22Rv1 (cell line): ENCODE results near the gene ACLY.

Experiments used
- H3K27ac ChIP-seq: fragments of 450-650 bp; 2 replicates; pipeline ENCODE4 v1.5.1; 2017
- CTCF ChIP-seq: fragments of 450-650 bp; IDR thresholded peaks from 2 replicates; pipeline ENCODE4 v1.5.1; 2017; ENCODE audit warnings: mild to moderate bottlenecking
- ZFX ChIP-seq: fragments of 450-650 bp; IDR thresholded peaks from 2 replicates; pipeline ENCODE4 v1.6.1; 2017; ENCODE audit warnings: antibody characterized with exemption, borderline replicate concordance

ACLY gene

DNA sequence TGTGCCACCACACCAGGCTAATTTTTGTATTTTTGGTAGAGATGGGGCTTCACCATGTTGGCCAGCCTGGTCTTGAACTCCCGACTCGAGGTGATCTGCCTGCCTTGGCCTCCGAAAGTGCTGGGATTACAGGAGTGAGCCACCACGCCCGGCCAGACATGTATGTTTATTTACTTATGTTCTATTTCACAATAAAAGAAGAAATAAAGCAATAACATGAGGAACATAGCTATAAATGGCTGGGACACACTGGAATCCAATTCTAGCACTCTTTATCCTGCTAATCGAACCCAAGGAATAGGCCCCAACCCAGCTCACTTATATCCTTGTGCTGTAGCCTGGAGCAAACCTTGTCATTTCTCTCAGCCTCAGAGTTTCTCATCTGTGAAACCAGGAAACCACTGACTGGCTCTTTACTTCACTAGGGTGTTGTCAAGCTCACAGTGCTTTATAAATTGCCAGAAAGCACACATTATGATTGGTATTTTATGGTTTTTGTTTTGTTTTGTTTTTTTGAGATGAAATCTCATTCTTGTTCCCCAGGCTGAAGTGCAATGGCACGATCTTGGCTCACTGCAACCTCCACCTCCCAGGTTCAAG is 7.3 kb upstream of the ACLY start:
- no peak for TF ChIP-seq CTCF
- TF ChIP-seq ZFX = no peak
- no peak overlapping the region for H3K27ac ChIP-seq

GRCh38 chr17:41920580-41920955 is 1.8 kb upstream of the ACLY start:
- TF ChIP-seq CTCF = no peak
- no peak for TF ChIP-seq ZFX
- H3K27ac ChIP-seq = peak overlapping the region; percentile 88

DNA sequence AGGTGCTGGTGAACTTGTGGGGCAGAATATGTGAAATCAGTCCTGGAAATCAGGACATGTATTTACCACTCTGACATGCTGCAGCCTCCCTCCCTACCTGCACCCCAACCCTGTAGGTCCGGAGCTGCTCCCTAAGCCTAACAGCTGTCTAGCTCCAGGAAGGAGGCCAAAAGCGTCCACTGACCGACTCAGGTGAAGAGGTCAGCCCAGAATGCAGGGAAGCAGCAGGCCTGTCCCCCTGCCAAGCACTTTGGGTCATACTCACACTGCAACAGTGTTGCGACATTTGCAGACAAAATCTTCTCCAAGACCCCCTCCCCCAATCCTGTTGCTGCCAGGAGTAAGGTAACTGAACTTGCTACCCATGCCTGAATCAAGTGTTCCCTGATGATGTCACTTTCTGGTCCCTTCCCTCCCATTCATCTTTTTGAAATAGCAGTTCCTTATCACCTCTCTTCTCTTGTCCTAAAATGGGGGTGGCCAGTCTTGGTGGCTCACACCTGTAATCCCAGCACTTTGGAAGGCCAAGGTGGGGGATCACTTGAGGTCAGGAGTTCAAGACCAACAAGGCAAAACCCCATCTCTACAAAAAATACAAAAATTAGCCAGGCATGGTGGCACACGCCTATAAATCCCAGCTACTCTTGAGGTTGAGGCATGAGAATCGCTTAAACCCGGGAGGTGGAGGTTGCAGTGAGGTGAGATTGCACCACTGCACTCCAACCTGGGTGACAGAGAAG is 1.3 kb upstream of the ACLY start:
- H3K27ac ChIP-seq = peak overlapping the region; percentile 88
- no peak for TF ChIP-seq ZFX
- TF ChIP-seq CTCF = no peak

DNA sequence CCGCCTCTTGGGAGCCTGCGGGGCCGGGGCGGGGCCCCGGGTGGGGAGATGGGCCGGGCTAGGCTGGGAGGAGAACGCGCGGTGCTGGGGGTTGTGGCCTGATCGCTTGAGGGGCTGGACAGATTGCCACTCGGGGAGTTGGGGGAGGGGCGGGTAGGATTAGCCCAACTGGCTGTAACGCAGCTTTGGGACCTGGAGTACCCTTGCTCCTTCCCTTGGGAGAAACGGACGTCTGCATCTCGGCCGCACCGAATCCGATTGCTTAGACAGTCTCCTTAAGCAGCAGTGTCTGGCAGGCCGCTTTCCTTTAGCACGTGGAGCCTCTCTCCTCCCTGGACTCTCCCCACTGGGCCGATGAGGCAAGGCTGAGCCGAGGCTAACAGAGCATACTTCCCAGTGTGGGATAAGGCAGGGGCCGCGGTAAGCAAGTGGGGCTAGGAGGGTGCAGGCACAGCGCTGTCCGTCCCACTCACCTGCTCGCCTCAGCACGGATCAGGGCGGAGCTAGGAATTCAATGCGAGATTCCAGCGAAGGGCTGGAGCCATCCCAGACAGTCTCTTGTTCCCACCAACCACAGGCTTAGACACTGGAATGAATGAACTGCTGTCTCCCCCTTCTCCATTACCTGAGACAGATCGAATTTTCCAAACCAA is 540 bp upstream of the ACLY start:
- H3K27ac ChIP-seq = peak overlapping the region; percentile 88
- TF ChIP-seq CTCF (no peak), ZFX (no peak)

DNA sequence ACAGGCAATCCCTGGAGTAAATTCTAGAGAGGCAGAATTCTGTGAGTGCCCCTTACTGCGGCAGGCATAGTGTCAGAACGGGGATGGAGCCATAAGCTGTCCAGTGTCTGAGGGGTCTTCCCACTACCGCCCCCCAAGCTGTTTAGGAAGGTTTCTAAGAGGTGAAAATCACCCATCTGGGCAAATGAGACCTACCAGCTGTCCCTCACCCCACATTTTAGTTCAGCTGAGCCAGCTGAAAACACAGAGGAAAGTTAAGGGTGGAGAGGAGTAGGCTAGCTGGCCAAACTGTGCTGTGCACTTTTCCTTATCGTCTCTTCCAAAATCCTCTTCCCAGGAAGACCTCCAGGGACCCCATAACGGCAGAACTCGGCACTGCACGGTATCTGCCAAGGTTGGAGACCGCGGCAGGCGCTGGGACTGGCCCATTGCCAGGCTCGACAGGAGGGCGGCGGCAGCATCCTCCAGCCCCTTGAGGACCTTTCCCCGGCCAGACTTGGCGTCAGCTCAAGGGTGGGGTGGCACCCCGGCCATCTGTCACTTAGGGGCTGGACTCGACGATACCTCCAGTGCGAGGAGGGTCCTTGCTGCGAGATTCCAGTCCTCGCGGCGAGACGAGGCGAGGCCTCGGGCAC is 955 bp downstream of the ACLY start:
- peak overlapping the region; percentile 88 for H3K27ac ChIP-seq
- no peak for TF ChIP-seq ZFX
- no peak for TF ChIP-seq CTCF

- peak overlapping the region; percentile 88 for H3K27ac ChIP-seq
- TF ChIP-seq ZFX = no peak
- no peak for TF ChIP-seq CTCF
These were observed 1.6 kb downstream of the ACLY start for GRCh38 chr17:41917192-41917591.
